Measurements from ENCODE around the gene COPS2.

- TF ChIP-seq POLR2A (IDR thresholded peaks at IDR 0.05) (no peak), CTCF (IDR thresholded peaks at IDR 0.05) (no peak), POLR2AphosphoS5 (IDR thresholded peaks at IDR 0.05) (no peak)
These were observed 24.0 kb downstream of the COPS2 start for GRCh38 chr15:49131403-49131802.
